Pulmonary artery endothelial cell (primary cell): Measurements from ENCODE around the gene NR1D1. TPM values are rescaled to one million over a fixed set of nuclear protein-coding genes. Genes with fewer than 3 reads are reported as not detected.

ENCODE experiments used
- DNase-seq: peaks from one replicate; pipeline ENCODE4 v3.0.0-alpha.2; 2011; ENCODE audit warnings: low read depth, low spot score
- total RNA-seq: library from RNA; depleted of rRNA; stranded (reverse); fragments of >200 nt; gene quantifications from 2 replicates; pipeline ENCODE4 v1.2.3, GENCODE V29; 2014

The NR1D1 gene
- total RNA-seq, 1 donor from 2014 or later, result 0.73 TPM

GRCh38 chr17:40097931-40098845 is 2.2 kb downstream of the NR1D1 start:
- DNase-seq, result no peak

- no peak for DNase-seq
Measured at GRCh38 chr17:40097087-40097486, 3.3 kb downstream of the NR1D1 start.

GRCh38 chr17:40095944-40096791 is 4.2 kb downstream of the NR1D1 start:
- no peak for DNase-seq

DNA sequence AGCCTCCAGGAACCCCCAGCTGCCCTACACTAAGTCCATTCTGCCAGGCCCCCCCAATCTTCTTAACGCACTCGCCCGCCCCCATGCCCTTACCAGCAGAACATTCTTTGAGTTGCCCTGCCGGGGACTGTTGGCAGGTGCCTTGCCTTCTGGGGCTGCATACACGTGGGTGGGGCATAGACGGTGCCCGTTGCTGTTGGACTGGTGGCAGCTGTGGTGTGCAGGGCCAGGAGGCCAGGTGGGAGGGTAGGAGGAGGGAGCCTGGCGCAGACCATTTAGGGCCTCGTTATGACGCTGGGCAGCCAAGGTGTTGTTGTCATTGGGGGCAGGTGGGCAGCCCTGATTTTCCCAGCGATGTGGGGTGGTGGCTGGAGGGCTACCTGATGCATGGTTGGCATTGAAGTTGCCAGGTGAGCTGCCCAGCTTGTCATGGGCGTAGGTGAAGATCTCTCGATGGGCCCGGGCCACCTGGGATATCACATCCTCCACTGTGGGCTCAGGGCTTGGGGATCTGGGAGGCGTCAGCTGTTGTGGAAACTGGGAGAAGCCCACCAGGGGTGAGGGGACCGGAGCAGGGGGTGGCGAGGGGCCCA is 4.9 kb downstream of the NR1D1 start:
- DNase-seq, result no peak

DNA sequence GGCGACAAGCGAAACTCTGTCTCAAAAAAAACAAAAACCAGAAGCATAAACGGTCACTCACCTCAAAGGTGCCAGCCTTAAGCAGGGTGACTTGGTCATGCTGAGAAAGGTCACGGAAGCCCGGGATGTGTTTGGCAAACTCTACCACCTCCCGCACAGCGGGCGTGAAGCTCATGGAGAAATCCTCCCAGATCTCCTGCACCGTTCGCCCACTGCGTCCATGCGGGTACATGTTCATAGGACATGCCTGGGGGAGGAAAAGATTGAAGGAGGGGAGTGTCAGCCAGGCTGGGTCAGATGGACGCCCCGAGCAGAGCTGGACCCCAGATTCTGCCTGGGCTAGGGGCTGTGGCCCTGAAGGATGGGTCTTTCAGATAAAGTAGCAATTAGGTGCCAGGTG is 5.5 kb downstream of the NR1D1 start:
- DNase-seq, result no peak

DNA sequence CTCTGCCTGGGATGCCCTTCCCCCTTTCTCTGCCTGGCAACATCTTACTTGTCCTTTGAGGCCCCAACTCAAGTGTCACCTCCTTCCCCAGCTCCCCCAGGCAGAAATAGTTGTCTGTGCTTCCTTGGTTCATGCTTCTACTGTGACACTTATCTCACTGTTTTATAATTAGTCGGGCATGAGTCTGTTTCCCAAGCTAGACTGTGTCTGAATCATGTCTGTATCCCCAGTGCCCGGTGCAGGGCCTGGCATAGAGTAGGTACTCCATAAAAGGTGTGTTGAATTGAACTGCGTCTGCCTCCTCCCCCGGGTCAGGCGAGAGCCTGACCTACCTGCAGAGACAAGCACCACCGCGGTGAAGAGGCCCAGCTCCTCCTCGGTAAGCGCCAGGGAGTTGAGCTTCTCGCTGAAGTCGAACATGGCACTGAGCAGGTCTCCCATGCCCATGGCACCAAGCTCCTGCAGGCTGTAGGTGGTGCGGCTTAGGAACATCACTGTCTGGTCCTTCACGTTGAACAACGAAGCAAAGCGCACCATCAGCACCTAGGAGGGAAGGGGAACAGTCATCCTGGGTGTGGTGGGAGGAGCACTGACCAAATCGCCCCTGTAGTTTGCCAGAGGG is 6.7 kb downstream of the NR1D1 start:
- no peak for DNase-seq

DNA sequence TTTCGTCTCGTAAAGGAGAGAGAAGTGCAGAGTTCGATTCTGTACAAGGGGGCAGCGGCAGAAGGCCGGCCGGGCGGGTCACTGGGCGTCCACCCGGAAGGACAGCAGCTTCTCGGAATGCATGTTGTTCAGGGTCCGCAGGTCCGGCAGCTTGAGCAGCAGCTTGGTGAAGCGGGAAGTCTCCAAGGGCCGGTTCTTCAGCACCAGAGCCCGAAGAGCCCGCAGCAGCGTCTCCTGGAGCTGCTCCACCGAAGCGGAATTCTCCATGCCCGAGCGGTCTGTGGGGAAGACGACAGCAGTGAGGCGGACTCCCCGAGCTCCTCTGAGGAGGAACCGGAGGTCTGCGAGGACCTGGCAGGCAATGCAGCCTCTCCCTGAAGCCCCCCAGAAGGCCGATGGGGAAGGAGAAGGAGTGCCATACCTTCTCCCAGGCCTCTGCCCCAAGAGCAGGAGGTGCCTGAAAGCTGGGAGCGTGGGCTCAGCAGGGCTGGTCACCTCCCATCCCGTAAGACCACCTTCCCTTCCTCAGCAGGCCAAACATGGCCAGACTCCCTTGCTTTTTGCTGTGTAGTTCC is 7.3 kb downstream of the NR1D1 start:
- DNase-seq, result no peak

- no peak for DNase-seq
Measured at GRCh38 chr17:40092581-40092980, 7.8 kb downstream of the NR1D1 start.

DNA sequence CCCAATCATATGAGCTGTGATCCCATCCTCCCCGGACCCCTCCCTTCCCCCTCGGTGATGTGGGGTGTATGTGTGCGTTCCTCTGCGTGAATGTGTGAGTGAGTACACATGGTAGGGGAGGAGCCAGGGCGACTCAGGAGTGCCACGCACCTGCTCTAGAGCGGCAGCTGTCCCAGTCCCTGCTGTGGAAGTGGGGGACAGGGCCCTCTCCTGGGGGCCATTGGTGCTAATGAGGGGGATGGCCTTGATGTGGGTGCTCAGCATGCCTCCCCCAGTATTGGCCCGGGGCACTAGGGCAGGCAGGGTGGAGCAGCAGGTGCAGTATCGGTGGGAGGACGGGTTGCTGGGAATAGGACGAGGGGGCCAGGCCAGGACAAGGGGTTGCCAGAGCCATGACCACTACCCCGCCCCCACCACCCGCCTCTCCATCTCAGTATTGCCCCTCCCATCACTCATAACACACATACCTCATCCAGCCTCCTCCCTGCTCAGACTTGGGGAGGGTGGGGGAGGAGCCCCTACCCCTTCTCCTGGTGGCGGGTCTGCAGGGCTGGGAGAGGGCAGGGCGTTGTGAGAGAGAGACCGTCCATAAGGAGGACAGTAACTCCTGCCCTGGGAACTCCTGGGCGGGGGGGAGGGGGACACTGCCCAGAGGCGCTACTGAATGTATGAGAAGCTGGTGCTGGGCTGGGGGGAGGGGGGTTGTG is 8.5 kb downstream of the NR1D1 start:
- no peak for DNase-seq

GRCh38 chr17:40090237-40091119 is 9.9 kb downstream of the NR1D1 start:
- no peak for DNase-seq

GRCh38 chr17:40089077-40089895 is 11.1 kb downstream of the NR1D1 start:
- no peak for DNase-seq

- no peak for DNase-seq
Measured at GRCh38 chr17:40087903-40088718, 12.3 kb downstream of the NR1D1 start.

DNA sequence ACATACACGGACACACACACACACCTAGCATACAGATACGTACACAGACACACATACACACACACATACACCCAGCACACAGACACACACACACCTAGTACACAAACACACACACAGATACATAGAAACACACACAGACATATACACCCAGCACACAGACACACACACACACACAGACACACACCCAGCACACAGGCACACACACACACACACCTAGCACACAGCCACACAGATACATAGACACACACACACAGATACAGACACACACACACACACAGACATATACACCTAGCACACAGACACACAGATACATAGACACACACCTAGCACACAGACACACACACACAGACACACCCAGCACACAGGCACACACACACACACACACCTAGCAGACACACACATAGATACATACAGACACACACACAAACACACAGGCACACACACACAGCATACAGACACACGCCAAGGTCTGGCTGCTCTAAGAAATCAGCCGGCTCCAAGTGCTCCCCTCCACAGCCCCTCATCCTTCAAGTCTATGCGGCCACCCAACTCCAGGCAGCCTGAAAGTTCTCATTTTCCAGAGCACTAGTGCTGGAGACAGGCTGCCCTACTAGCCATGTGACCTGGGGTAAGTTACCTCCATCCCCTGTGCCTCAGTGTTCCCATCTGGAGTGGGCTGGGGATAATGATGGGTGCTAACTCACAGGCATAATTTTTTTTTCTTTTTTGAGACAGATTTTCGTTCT is 13.2 kb downstream of the NR1D1 start:
- DNase-seq, result no peak

- DNase-seq, result no peak
Measured at GRCh38 chr17:40086150-40087044, 14.0 kb downstream of the NR1D1 start.

DNA sequence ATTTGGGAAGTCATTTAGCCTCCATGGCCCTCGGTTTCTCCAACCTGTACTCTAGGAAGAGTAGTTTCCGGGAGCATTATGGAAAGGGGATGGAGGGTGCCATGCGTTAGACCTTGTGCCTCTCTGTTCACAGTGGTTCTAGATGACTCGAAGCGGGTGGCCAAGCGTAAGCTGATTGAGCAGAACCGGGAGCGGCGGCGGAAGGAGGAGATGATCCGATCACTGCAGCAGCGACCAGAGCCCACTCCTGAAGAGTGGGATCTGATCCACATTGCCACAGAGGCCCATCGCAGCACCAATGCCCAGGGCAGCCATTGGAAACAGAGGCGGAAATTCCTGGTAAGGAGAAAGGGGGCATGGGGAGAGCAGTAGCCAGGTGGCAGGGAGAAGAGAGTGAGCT is 15.9 kb downstream of the NR1D1 start:
- no peak for DNase-seq

GRCh38 chr17:40079545-40079944 is 20.8 kb downstream of the NR1D1 start:
- no peak for DNase-seq
